GM23338 (cell line): ENCODE measurements around the gene RCSD1. TPM values are rescaled to one million over a fixed set of nuclear protein-coding genes. Genes with fewer than 3 reads are reported as not detected.

Experiments used
- ATAC-seq: fragments of 200-7000 bp; cut with Tn5 transposase; 3 replicates; pipeline ENCODE4 v1.9.1; 2020
- DNase-seq: peaks from one replicate; pipeline ENCODE4 v3.0.0-alpha.2; 2015; ENCODE audit warnings: low spot score
- H2AFZ ChIP-seq: fragments of 200-600 bp; sonication (generic); 2 replicates; pipeline ENCODE4 v1.8.0; 2016; ENCODE audit warnings: antibody characterized with exemption, mild to moderate bottlenecking, moderate library complexity
- H3F3A ChIP-seq: fragments of 200-600 bp; sonication (generic); replicated peaks from 2 replicates; pipeline ENCODE4 v1.8.0; 2017; ENCODE audit warnings: antibody characterized with exemption, mixed run types, low read depth
- H3K27ac ChIP-seq: fragments of 200-600 bp; sonication (generic); 2 replicates; pipeline ENCODE4 v1.6.1; 2016; ENCODE audit warnings: low read depth
- H3K27me3 ChIP-seq: fragments of 200-600 bp; sonication (generic); 2 replicates; pipeline ENCODE4 v1.8.0; 2016; ENCODE audit warnings: mild to moderate bottlenecking, mixed run types, moderate library complexity; ENCODE audit not compliant: insufficient read depth
- H3K36me3 ChIP-seq: fragments of 200-600 bp; sonication (generic); 2 replicates; pipeline ENCODE4 v1.8.0; 2016; ENCODE audit warnings: mild to moderate bottlenecking; ENCODE audit not compliant: insufficient read depth
- H3K4me1 ChIP-seq: fragments of 200-600 bp; sonication (generic); 2 replicates; pipeline ENCODE4 v1.8.0; 2016; ENCODE audit warnings: mild to moderate bottlenecking, moderate library complexity; ENCODE audit not compliant: insufficient read depth
- H3K4me2 ChIP-seq: fragments of 200-600 bp; sonication (generic); 2 replicates; pipeline ENCODE4 v1.7.1; 2017; ENCODE audit warnings: mixed run types
- H3K4me3 ChIP-seq: fragments of 200-600 bp; sonication (generic); 2 replicates; pipeline ENCODE4 v1.6.1; 2016; ENCODE audit warnings: mixed run types
- H3K79me2 ChIP-seq: fragments of 200-600 bp; sonication (generic); replicated peaks from 2 replicates; pipeline ENCODE4 v1.8.0; 2017; ENCODE audit warnings: mild to moderate bottlenecking; ENCODE audit not compliant: insufficient read depth
- H3K9me2 ChIP-seq: fragments of 200-600 bp; sonication (generic); 2 replicates; pipeline ENCODE4 v1.8.0; 2017; ENCODE audit not compliant: insufficient read depth
- H4K20me1 ChIP-seq: fragments of 200-600 bp; sonication (generic); replicated peaks from 2 replicates; pipeline ENCODE4 v1.8.0; 2017; ENCODE audit warnings: mild to moderate bottlenecking; ENCODE audit not compliant: insufficient read depth
- H3K27ac Mint-ChIP-seq: 2 replicates; pipeline ENCODE4 v1.8.0; 2020; ENCODE audit warnings: inconsistent platforms, mild to moderate bottlenecking, moderate library complexity, mixed read lengths
- H3K27me3 Mint-ChIP-seq: 3 replicates; pipeline ENCODE4 v1.8.0; 2022; ENCODE audit warnings: low read depth, mild to moderate bottlenecking, moderate library complexity, mixed read lengths, inconsistent platforms; ENCODE audit not compliant: insufficient read depth, poor library complexity
- H3K36me3 Mint-ChIP-seq: 3 replicates; pipeline ENCODE4 v1.8.0; 2021; ENCODE audit warnings: low read depth, mild to moderate bottlenecking, inconsistent platforms, moderate library complexity, mixed read lengths
- H3K4me1 Mint-ChIP-seq: 3 replicates; pipeline ENCODE4 v1.8.0; 2020; ENCODE audit warnings: mild to moderate bottlenecking, inconsistent platforms, mixed read lengths
- H3K4me3 Mint-ChIP-seq: 3 replicates; pipeline ENCODE4 v1.8.0; 2021; ENCODE audit warnings: moderate library complexity, mild to moderate bottlenecking, inconsistent platforms, mixed read lengths
- H3K9me3 Mint-ChIP-seq: 3 replicates; pipeline ENCODE4 v1.8.0; 2020; ENCODE audit warnings: moderate library complexity, mild to moderate bottlenecking, inconsistent platforms, mixed read lengths
- CREB1 ChIP-seq: fragments of 250-450 bp; sonication (Bioruptor Pico); IDR thresholded peaks from 2 replicates; pipeline ENCODE4 v1.5.0; 2020; ENCODE audit warnings: low read depth, mild to moderate bottlenecking, moderate library complexity
- EZH2 ChIP-seq: fragments of 200-600 bp; sonication (generic); IDR thresholded peaks from one replicate; pipeline ENCODE4 v1.8.0; 2017; ENCODE audit warnings: antibody characterized with exemption, mild to moderate bottlenecking, low read depth; ENCODE audit not compliant: unreplicated experiment
- EZH2phosphoT487 ChIP-seq: fragments of 200-600 bp; sonication (generic); IDR thresholded peaks from one replicate; pipeline ENCODE4 v1.8.1; 2018; ENCODE audit warnings: antibody characterized with exemption; ENCODE audit not compliant: unreplicated experiment
- JUNB ChIP-seq: IDR thresholded peaks from one replicate; pipeline ENCODE4 v1.6.1; 2016; ENCODE audit warnings: antibody characterized with exemption; ENCODE audit not compliant: unreplicated experiment
- NANOG ChIP-seq: IDR thresholded peaks from 2 replicates; pipeline ENCODE4 v1.6.1; 2016; ENCODE audit warnings: antibody characterized with exemption, borderline replicate concordance
- POLR2AphosphoS5 ChIP-seq: IDR thresholded peaks from 2 replicates; pipeline ENCODE4 v1.6.1; 2016; ENCODE audit warnings: antibody characterized with exemption, low read depth
- ZNF114 ChIP-seq: fragments of 250-450 bp; sonication (Bioruptor Pico); IDR thresholded peaks from 2 replicates; pipeline ENCODE4 v1.5.0; 2020; ENCODE audit warnings: mild to moderate bottlenecking, moderate library complexity
- polyA plus RNA-seq: library from polyadenylated mRNA; unstranded; fragments of >200 nt; fragmentation: Nextera tagmentation; extraction: Ambion mirVana; gene quantifications from 2 replicates; pipeline ENCODE4 v1.2.1, GENCODE V29; 2016
- total RNA-seq: library from RNA; depleted of rRNA; stranded (reverse); fragments of >200 nt; shearing (Covaris generic); gene quantifications from 2 replicates; pipeline ENCODE4 v1.2.3, GENCODE V29; 2014
- TF ChIP-seq, protein P1 (sequence below): fragments of 250-450 bp; sonication (Bioruptor Pico); IDR thresholded peaks from 2 replicates; pipeline ENCODE4 v1.5.0; 2020; ENCODE audit warnings: mild to moderate bottlenecking, moderate library complexity
- TF ChIP-seq, protein P2 (sequence below): IDR thresholded peaks from 2 replicates; pipeline ENCODE4 v1.6.1; 2016; ENCODE audit warnings: antibody characterized with exemption

Gene RCSD1
- total and polyA plus RNA-seq, 2 experiments from 2014 or later, result 0.18 to 0.73 TPM

DNA sequence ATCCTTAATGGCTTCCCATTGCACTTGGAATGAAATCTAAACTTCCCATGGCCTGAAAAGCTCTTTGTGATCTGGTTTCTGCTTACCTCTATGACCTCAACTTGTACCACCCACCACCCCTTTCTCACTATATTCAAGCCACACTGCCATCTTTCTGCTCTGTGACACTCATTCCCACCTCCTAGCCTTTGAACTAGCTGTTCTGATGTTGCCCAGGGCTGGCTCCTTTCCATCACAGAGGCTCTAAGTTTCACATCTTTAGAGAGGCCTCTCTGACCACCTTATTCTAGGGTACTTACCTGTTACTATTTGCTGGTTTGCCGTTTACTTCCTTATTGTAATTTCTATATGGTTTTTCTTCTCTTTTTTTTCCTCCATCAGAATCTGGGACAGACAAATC lies 96.0 kb downstream of the RCSD1 start (continued):
- TF ChIP-seq EZH2 (no peak), JUNB (no peak), CREB1 (CRISPR knock-in tag) (no peak), POLR2AphosphoS5 (no peak), NANOG (no peak), ZNF114 (no peak)
- TF ChIP-seq, protein P1, sequence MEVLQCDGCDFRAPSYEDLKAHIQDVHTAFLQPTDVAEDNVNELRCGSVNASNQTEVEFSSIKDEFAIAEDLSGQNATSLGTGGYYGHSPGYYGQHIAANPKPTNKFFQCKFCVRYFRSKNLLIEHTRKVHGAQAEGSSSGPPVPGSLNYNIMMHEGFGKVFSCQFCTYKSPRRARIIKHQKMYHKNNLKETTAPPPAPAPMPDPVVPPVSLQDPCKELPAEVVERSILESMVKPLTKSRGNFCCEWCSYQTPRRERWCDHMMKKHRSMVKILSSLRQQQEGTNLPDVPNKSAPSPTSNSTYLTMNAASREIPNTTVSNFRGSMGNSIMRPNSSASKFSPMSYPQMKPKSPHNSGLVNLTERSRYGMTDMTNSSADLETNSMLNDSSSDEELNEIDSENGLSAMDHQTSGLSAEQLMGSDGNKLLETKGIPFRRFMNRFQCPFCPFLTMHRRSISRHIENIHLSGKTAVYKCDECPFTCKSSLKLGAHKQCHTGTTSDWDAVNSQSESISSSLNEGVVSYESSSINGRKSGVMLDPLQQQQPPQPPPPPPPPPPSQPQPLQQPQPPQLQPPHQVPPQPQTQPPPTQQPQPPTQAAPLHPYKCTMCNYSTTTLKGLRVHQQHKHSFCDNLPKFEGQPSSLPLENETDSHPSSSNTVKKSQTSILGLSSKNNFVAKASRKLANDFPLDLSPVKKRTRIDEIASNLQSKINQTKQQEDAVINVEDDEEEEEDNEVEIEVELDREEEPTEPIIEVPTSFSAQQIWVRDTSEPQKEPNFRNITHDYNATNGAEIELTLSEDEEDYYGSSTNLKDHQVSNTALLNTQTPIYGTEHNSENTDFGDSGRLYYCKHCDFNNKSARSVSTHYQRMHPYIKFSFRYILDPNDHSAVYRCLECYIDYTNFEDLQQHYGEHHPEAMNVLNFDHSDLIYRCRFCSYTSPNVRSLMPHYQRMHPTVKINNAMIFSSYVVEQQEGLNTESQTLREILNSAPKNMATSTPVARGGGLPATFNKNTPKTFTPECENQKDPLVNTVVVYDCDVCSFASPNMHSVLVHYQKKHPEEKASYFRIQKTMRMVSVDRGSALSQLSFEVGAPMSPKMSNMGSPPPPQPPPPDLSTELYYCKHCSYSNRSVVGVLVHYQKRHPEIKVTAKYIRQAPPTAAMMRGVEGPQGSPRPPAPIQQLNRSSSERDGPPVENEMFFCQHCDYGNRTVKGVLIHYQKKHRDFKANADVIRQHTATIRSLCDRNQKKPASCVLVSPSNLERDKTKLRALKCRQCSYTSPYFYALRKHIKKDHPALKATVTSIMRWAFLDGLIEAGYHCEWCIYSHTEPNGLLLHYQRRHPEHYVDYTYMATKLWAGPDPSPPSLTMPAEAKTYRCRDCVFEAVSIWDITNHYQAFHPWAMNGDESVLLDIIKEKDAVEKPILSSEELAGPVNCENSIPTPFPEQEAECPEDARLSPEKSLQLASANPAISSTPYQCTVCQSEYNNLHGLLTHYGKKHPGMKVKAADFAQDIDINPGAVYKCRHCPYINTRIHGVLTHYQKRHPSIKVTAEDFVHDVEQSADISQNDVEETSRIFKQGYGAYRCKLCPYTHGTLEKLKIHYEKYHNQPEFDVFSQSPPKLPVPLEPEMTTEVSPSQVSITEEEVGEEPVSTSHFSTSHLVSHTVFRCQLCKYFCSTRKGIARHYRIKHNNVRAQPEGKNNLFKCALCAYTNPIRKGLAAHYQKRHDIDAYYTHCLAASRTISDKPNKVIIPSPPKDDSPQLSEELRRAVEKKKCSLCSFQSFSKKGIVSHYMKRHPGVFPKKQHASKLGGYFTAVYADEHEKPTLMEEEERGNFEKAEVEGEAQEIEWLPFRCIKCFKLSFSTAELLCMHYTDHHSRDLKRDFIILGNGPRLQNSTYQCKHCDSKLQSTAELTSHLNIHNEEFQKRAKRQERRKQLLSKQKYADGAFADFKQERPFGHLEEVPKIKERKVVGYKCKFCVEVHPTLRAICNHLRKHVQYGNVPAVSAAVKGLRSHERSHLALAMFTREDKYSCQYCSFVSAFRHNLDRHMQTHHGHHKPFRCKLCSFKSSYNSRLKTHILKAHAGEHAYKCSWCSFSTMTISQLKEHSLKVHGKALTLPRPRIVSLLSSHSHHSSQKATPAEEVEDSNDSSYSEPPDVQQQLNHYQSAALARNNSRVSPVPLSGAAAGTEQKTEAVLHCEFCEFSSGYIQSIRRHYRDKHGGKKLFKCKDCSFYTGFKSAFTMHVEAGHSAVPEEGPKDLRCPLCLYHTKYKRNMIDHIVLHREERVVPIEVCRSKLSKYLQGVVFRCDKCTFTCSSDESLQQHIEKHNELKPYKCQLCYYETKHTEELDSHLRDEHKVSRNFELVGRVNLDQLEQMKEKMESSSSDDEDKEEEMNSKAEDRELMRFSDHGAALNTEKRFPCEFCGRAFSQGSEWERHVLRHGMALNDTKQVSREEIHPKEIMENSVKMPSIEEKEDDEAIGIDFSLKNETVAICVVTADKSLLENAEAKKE (CRISPR knock-in tag), result no peak
- TF ChIP-seq, protein P2, sequence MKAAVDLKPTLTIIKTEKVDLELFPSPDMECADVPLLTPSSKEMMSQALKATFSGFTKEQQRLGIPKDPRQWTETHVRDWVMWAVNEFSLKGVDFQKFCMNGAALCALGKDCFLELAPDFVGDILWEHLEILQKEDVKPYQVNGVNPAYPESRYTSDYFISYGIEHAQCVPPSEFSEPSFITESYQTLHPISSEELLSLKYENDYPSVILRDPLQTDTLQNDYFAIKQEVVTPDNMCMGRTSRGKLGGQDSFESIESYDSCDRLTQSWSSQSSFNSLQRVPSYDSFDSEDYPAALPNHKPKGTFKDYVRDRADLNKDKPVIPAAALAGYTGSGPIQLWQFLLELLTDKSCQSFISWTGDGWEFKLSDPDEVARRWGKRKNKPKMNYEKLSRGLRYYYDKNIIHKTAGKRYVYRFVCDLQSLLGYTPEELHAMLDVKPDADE, result no peak

DNA sequence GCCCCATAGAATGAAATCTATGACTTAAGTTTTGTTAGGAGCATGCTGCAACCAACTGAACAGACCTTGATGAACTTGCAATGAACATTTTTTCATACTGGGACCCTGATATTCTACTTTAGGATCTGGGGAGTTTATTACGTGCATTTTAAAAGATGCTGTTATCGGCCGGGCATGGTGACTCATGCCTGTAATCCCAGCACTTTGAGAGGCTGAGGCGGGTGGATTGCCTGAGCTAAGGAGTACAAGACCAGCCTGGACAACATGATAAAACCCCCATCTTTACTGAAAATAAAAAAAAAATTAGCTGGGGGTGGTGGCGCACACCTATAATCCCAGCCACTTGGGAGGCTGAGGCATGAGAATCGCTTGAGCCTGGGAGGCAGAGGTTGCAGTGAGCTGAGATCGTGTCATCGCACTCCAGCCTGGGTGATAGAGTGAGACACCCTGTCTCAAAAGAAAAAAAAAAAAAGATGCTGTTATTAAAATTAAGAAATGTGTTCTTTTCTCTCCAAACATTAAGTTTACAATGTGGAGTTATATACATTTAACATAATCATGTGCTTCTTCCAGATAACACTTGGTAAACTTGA lies 98.9 kb downstream of the RCSD1 start:
- no peak for ATAC-seq
- no peak overlapping the region for H2AFZ ChIP-seq
- peaks cover 1% of the 10 kb centered on the region for H3K27me3 Mint-ChIP-seq
- no peak for DNase-seq
- H3K4me1 ChIP-seq, result peaks cover 20% of the 10 kb centered on the region
- H3K36me3 Mint-ChIP-seq, result peaks cover 28% of the 10 kb centered on the region
- peaks cover 67% of the 10 kb centered on the region for H4K20me1 ChIP-seq
- no peaks in the 10 kb centered on the region for H3F3A ChIP-seq
- no peak overlapping the region for H3K4me2 ChIP-seq
- TF ChIP-seq EZH2phosphoT487, result no peak
- no peaks in the 10 kb centered on the region for H3K9me3 Mint-ChIP-seq
- H3K9me2 ChIP-seq, result no peaks in the 10 kb centered on the region
- no peak overlapping the region for H3K27ac Mint-ChIP-seq
- no peak overlapping the region for H3K4me3 ChIP-seq
- no peaks in the 10 kb centered on the region for H3K27me3 ChIP-seq
- H3K36me3 ChIP-seq, result no peaks in the 10 kb centered on the region
- no peak overlapping the region for H3K27ac ChIP-seq
- peaks cover 100% of the 10 kb centered on the region for H3K79me2 ChIP-seq
- peaks cover 25% of the 10 kb centered on the region for H3K4me1 Mint-ChIP-seq
- no peak overlapping the region for H3K4me3 Mint-ChIP-seq
